ENCODE results near the gene GSTA3. TPM values are rescaled to one million over a fixed set of nuclear protein-coding genes. Genes with fewer than 3 reads are reported as not detected.

GSTA3 gene
- total RNA-seq, 1 donor from 2014 or later: 2.1 TPM

- Histone ChIP-seq H3K36me3 (no peaks in the 10 kb centered on the region), H3K27ac (no peak overlapping the region), H3K4me1 (no peaks in the 10 kb centered on the region), H3K4me3 (no peak overlapping the region), H3K9me3 (no peaks in the 10 kb centered on the region), H3K27me3 (ENCODE audit: low read depth) (no peaks in the 10 kb centered on the region)
- intact Hi-C loops (cut with DNase I): no loop called here
- TF ChIP-seq, protein P1, sequence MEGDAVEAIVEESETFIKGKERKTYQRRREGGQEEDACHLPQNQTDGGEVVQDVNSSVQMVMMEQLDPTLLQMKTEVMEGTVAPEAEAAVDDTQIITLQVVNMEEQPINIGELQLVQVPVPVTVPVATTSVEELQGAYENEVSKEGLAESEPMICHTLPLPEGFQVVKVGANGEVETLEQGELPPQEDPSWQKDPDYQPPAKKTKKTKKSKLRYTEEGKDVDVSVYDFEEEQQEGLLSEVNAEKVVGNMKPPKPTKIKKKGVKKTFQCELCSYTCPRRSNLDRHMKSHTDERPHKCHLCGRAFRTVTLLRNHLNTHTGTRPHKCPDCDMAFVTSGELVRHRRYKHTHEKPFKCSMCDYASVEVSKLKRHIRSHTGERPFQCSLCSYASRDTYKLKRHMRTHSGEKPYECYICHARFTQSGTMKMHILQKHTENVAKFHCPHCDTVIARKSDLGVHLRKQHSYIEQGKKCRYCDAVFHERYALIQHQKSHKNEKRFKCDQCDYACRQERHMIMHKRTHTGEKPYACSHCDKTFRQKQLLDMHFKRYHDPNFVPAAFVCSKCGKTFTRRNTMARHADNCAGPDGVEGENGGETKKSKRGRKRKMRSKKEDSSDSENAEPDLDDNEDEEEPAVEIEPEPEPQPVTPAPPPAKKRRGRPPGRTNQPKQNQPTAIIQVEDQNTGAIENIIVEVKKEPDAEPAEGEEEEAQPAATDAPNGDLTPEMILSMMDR (IDR thresholded peaks at IDR 0.05): no peak
- DNase-seq: no peak
- no peak for ATAC-seq
These were observed 21.5 kb downstream of the GSTA3 start for GRCh38 chr6:52887910-52888524.

GRCh38 chr6:52881996-52882841, 27.3 kb downstream of the GSTA3 start:
- intact Hi-C loops (cut with DNase I): no loop called here
- TF ChIP-seq, protein P1 (IDR thresholded peaks at IDR 0.05): peak; percentile 81

DNA sequence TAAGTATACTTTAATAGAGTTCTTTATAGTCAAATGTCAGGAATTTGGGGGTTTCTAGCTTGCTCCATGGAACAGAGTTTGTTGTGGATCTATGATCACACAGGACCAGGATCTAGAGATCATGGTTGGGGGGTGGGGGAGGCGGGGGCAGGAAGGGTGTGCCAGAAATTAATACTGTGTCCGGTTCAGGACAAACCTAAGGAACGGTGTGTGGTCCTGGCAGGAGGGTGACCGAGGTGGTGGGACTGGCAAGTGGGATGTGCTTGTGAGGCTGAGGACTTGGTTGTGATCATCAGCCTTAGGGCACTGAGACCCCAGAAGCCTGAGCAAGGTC, 27.9 kb downstream of the GSTA3 start:
- intact Hi-C loops (cut with DNase I): no loop called here
- peak overlapping the region; percentile 84 for H3K27ac ChIP-seq
- DNase-seq: no peak
- no peaks in the 10 kb centered on the region for H3K36me3 ChIP-seq
- H3K27me3 ChIP-seq (ENCODE audit: low read depth): no peaks in the 10 kb centered on the region
- peak; percentile 50 to 61 for ATAC-seq
- H3K9me3 ChIP-seq: no peaks in the 10 kb centered on the region
- H3K4me3 ChIP-seq: peak overlapping the region; percentile 67
- TF ChIP-seq, protein P1 (IDR thresholded peaks at IDR 0.05): no peak
- peaks cover 6% of the 10 kb centered on the region for H3K4me1 ChIP-seq

More at GRCh38 chr6:52881996-52882841, 27.3 kb downstream of the GSTA3 start:
- Histone ChIP-seq H3K4me3 (peak overlapping the region; percentile 67), H3K9me3 (no peaks in the 10 kb centered on the region), H3K27me3 (ENCODE audit: low read depth) (no peaks in the 10 kb centered on the region), H3K36me3 (no peaks in the 10 kb centered on the region), H3K27ac (peak overlapping the region; percentile 84), H3K4me1 (peaks cover 6% of the 10 kb centered on the region)
- peak; percentile 51 for DNase-seq
- ATAC-seq: peak; percentile 98 to 99

GRCh38 chr6:52877786-52878185, 31.7 kb downstream of the GSTA3 start:
- intact Hi-C loops (cut with DNase I): no loop called here
- TF ChIP-seq, protein P1 (IDR thresholded peaks at IDR 0.05): no peak
- ATAC-seq (no peak), DNase-seq (no peak)
- no peaks in the 10 kb centered on the region for H3K27me3 ChIP-seq (ENCODE audit: low read depth)
- peaks cover 6% of the 10 kb centered on the region for H3K4me1 ChIP-seq
- no peak overlapping the region for H3K4me3 ChIP-seq
- no peaks in the 10 kb centered on the region for H3K9me3 ChIP-seq
- no peaks in the 10 kb centered on the region for H3K36me3 ChIP-seq
- no peak overlapping the region for H3K27ac ChIP-seq

- TF ChIP-seq, protein P1 (IDR thresholded peaks at IDR 0.05): no peak
- Histone ChIP-seq H3K4me3 (no peak overlapping the region), H3K27me3 (ENCODE audit: low read depth) (no peaks in the 10 kb centered on the region), H3K9me3 (no peaks in the 10 kb centered on the region), H3K4me1 (peaks cover 6% of the 10 kb centered on the region), H3K27ac (no peak overlapping the region), H3K36me3 (no peaks in the 10 kb centered on the region)
- no peak for ATAC-seq
- DNase-seq: no peak
- intact Hi-C loops (cut with DNase I): no loop called here
These were observed 32.3 kb downstream of the GSTA3 start for GRCh38 chr6:52877168-52877567.

Data from lower lobe of right lung (tissue), 2 donors.